Mucosa of rectum (tissue), 2 donors: ENCODE measurements around the gene CCDC85C.

Experiments used
- H3K27ac ChIP-seq, 2 donors: one replicate each; pipeline ENCODE4 v1.7.0; 2013; ENCODE audit warnings: inconsistent platforms in 2 of 2, low read depth in 2 of 2, low read length in 2 of 2
- H3K27me3 ChIP-seq, 2 donors: one replicate each; pipeline ENCODE4 v1.7.0; 2013; ENCODE audit warnings: low read length in 2 of 2; ENCODE audit not compliant: control insufficient read depth in 2 of 2, insufficient read depth in 2 of 2
- H3K36me3 ChIP-seq, 2 donors: one replicate each; pipeline ENCODE4 v1.7.0; 2013; ENCODE audit warnings: low read length in 2 of 2; ENCODE audit not compliant: control insufficient read depth in 2 of 2, insufficient read depth in 2 of 2
- H3K4me1 ChIP-seq, 2 donors: one replicate each; pipeline ENCODE4 v1.7.0; 2013; ENCODE audit warnings: low read length in 2 of 2, mild to moderate bottlenecking in 1 of 2; ENCODE audit not compliant: control insufficient read depth in 2 of 2, insufficient read depth in 2 of 2
- H3K4me3 ChIP-seq, 2 donors: one replicate each; pipeline ENCODE4 v1.7.0; 2013; ENCODE audit warnings: low read length in 2 of 2
- H3K9ac ChIP-seq, 2 donors: one replicate each; pipeline ENCODE4 v1.7.0; 2013; ENCODE audit warnings: low read length in 2 of 2, low read depth in 1 of 2, mild to moderate bottlenecking in 1 of 2
- H3K9me3 ChIP-seq, 2 donors: one replicate each; pipeline ENCODE4 v1.7.0; 2013; ENCODE audit warnings: low read length in 2 of 2; ENCODE audit not compliant: control insufficient read depth in 2 of 2
- donor health status: healthy.
- donor health status: Normal muscosa, but diverticular disease.

The CCDC85C gene

GRCh38 chr14:99632410-99633035 lies 28.5 kb upstream of the CCDC85C start:
- H3K9me3 ChIP-seq: no peaks in the 10 kb centered on the region
- H3K4me1 ChIP-seq: no peaks in the 10 kb centered on the region
- no peak overlapping the region for H3K4me3 ChIP-seq
- no peak overlapping the region for H3K9ac ChIP-seq
- H3K27me3 ChIP-seq: no peaks in the 10 kb centered on the region
- H3K27ac ChIP-seq: no peak overlapping the region
- H3K36me3 ChIP-seq: no peaks in the 10 kb centered on the region

- Histone ChIP-seq H3K27me3 (no peaks in the 10 kb centered on the region), H3K4me3 (no peak overlapping the region), H3K9ac (no peak overlapping the region), H3K27ac (no peak overlapping the region), H3K9me3 (no peaks in the 10 kb centered on the region), H3K36me3 (no peaks in the 10 kb centered on the region), H3K4me1 (no peaks in the 10 kb centered on the region)
Observed at GRCh38 chr14:99630202-99630601, 26.2 kb upstream of the CCDC85C start.

GRCh38 chr14:99628887-99629618 lies 25.0 kb upstream of the CCDC85C start:
- Histone ChIP-seq H3K9me3 (no peaks in the 10 kb centered on the region), H3K27ac (no peak overlapping the region), H3K9ac (no peak overlapping the region), H3K27me3 (no peaks in the 10 kb centered on the region), H3K4me1 (no peaks in the 10 kb centered on the region), H3K36me3 (no peaks in the 10 kb centered on the region), H3K4me3 (no peak overlapping the region)

GRCh38 chr14:99627510-99628381 lies 23.7 kb upstream of the CCDC85C start:
- Histone ChIP-seq H3K27me3 (no peaks in the 10 kb centered on the region), H3K4me3 (no peak overlapping the region), H3K36me3 (no peaks in the 10 kb centered on the region), H3K9ac (no peak overlapping the region), H3K27ac (no peak overlapping the region), H3K9me3 (no peaks in the 10 kb centered on the region), H3K4me1 (no peaks in the 10 kb centered on the region)

GRCh38 chr14:99627100-99627499 lies 23.1 kb upstream of the CCDC85C start:
- Histone ChIP-seq H3K27me3 (no peaks in the 10 kb centered on the region), H3K9me3 (no peaks in the 10 kb centered on the region), H3K4me1 (no peaks in the 10 kb centered on the region), H3K9ac (no peak overlapping the region), H3K27ac (no peak overlapping the region), H3K4me3 (no peak overlapping the region), H3K36me3 (no peaks in the 10 kb centered on the region)

GRCh38 chr14:99626041-99626648 lies 22.1 kb upstream of the CCDC85C start:
- Histone ChIP-seq H3K9me3 (no peaks in the 10 kb centered on the region), H3K27me3 (no peaks in the 10 kb centered on the region), H3K4me1 (no peaks in the 10 kb centered on the region), H3K9ac (no peak overlapping the region), H3K27ac (no peak overlapping the region), H3K4me3 (no peak overlapping the region), H3K36me3 (no peaks in the 10 kb centered on the region)

- no peaks in the 10 kb centered on the region for H3K36me3 ChIP-seq
- H3K4me1 ChIP-seq: no peaks in the 10 kb centered on the region
- no peaks in the 10 kb centered on the region for H3K9me3 ChIP-seq
- H3K27me3 ChIP-seq: no peaks in the 10 kb centered on the region
- H3K9ac ChIP-seq: no peak overlapping the region
- H3K4me3 ChIP-seq: no peak overlapping the region
- H3K27ac ChIP-seq: no peak overlapping the region
Observed at GRCh38 chr14:99625476-99625875, 21.5 kb upstream of the CCDC85C start.

GRCh38 chr14:99624971-99625370 lies 21.0 kb upstream of the CCDC85C start:
- Histone ChIP-seq H3K36me3 (no peaks in the 10 kb centered on the region), H3K4me3 (no peak overlapping the region), H3K27ac (no peak overlapping the region), H3K4me1 (no peaks in the 10 kb centered on the region), H3K9me3 (no peaks in the 10 kb centered on the region), H3K9ac (no peak overlapping the region), H3K27me3 (no peaks in the 10 kb centered on the region)

- H3K36me3 ChIP-seq: no peaks in the 10 kb centered on the region
- no peak overlapping the region for H3K27ac ChIP-seq
- peaks cover 0 to 4% of the 10 kb centered on the region in 2 donors for H3K27me3 ChIP-seq
- H3K4me1 ChIP-seq: no peaks in the 10 kb centered on the region
- H3K9ac ChIP-seq: no peak overlapping the region
- no peaks in the 10 kb centered on the region for H3K9me3 ChIP-seq
- no peak overlapping the region for H3K4me3 ChIP-seq
Observed at GRCh38 chr14:99624024-99624423, 20.0 kb upstream of the CCDC85C start.

- H3K36me3 ChIP-seq: no peaks in the 10 kb centered on the region
- peaks cover 0 to 4% of the 10 kb centered on the region in 2 donors for H3K27me3 ChIP-seq
- H3K4me3 ChIP-seq: no peak overlapping the region
- no peak overlapping the region for H3K27ac ChIP-seq
- H3K9ac ChIP-seq: no peak overlapping the region
- H3K9me3 ChIP-seq: no peaks in the 10 kb centered on the region
- no peaks in the 10 kb centered on the region for H3K4me1 ChIP-seq
Observed at GRCh38 chr14:99621948-99622347, 17.9 kb upstream of the CCDC85C start.
